Measurements from ENCODE around the gene RNF32. TPM values are rescaled to one million over a fixed set of nuclear protein-coding genes. Genes with fewer than 3 reads are reported as not detected.

The RNF32 gene
- total RNA-seq, 1 donor: under 0.01 TPM

DNA sequence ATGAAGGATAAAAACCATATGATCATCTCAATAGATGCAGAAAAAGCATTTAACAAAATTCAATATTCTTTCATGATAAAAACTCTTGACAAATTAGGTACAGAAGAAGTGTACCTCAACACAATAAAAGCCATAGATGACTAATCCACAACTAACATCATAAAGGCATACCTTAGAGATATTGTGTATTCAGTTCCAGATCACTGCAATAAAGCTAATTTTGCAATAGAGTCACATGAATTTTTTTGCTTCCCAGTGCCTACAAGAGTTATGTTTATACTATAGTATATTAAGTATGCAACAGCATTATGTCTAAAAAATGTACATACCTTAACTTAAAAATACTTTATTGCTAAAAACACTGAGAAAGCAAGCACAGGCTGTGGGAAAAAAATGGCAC, 18.9 kb upstream of the RNF32 start:
- Histone ChIP-seq H3K4me2 (ENCODE audit: insufficient read depth, low read length) (no peak overlapping the region), H3K9me3 (ENCODE audit: low read depth, low read length) (no peaks in the 10 kb centered on the region), H3K79me2 (ENCODE audit: insufficient read depth, low read length) (no peaks in the 10 kb centered on the region), H3K36me3 (ENCODE audit: insufficient read depth, low read length) (no peaks in the 10 kb centered on the region), H2AFZ (ENCODE audit: low read length) (no peak overlapping the region), H3K4me1 (ENCODE audit: insufficient read depth, low read length) (no peaks in the 10 kb centered on the region), H3K27me3 (ENCODE audit: insufficient read depth, low read length) (peaks cover 8% of the 10 kb centered on the region), H3K4me3 (ENCODE audit: insufficient read depth, low read length) (no peak overlapping the region), H4K20me1 (ENCODE audit: insufficient read depth, low read length) (no peaks in the 10 kb centered on the region), H3K27ac (ENCODE audit: low read depth, low read length) (no peak overlapping the region)
- DNase-seq (ENCODE audit: insufficient read length, low spot score, missing footprints): no peak
- TF ChIP-seq, protein P1, sequence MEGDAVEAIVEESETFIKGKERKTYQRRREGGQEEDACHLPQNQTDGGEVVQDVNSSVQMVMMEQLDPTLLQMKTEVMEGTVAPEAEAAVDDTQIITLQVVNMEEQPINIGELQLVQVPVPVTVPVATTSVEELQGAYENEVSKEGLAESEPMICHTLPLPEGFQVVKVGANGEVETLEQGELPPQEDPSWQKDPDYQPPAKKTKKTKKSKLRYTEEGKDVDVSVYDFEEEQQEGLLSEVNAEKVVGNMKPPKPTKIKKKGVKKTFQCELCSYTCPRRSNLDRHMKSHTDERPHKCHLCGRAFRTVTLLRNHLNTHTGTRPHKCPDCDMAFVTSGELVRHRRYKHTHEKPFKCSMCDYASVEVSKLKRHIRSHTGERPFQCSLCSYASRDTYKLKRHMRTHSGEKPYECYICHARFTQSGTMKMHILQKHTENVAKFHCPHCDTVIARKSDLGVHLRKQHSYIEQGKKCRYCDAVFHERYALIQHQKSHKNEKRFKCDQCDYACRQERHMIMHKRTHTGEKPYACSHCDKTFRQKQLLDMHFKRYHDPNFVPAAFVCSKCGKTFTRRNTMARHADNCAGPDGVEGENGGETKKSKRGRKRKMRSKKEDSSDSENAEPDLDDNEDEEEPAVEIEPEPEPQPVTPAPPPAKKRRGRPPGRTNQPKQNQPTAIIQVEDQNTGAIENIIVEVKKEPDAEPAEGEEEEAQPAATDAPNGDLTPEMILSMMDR (IDR thresholded peaks at IDR 0.05; ENCODE audit: extremely low read depth, low read depth, low read length): no peak

DNA sequence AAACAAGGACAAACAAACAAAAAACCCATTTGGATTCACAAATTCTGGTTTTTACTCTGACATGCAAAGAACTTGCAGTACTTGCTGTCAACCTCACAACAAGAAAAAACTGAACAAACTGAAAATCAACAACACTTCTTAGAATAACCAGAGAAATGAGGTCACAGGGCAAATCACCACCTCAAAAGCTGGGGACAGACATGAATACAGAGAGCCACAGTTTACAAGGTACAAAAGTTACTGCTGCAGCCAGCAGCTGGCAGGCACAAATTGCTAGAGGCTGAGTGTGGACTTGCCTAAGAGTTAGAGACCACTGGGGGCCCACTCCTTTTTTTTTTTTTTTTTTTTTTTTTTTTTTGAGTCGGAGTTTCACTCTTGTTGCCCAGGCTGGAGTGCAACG, 15.0 kb upstream of the RNF32 start:
- Histone ChIP-seq H3K27ac (ENCODE audit: low read depth, low read length) (no peak overlapping the region), H3K4me2 (ENCODE audit: insufficient read depth, low read length) (no peak overlapping the region), H3K79me2 (ENCODE audit: insufficient read depth, low read length) (no peaks in the 10 kb centered on the region), H4K20me1 (ENCODE audit: insufficient read depth, low read length) (no peaks in the 10 kb centered on the region), H2AFZ (ENCODE audit: low read length) (no peak overlapping the region), H3K9me3 (ENCODE audit: low read depth, low read length) (no peaks in the 10 kb centered on the region), H3K4me1 (ENCODE audit: insufficient read depth, low read length) (no peaks in the 10 kb centered on the region), H3K36me3 (ENCODE audit: insufficient read depth, low read length) (no peaks in the 10 kb centered on the region), H3K4me3 (ENCODE audit: insufficient read depth, low read length) (no peak overlapping the region), H3K27me3 (ENCODE audit: insufficient read depth, low read length) (no peaks in the 10 kb centered on the region)
- no peak for DNase-seq (ENCODE audit: insufficient read length, low spot score, missing footprints)
- TF ChIP-seq, protein P1 (IDR thresholded peaks at IDR 0.05; ENCODE audit: extremely low read depth, low read depth, low read length): no peak

DNA sequence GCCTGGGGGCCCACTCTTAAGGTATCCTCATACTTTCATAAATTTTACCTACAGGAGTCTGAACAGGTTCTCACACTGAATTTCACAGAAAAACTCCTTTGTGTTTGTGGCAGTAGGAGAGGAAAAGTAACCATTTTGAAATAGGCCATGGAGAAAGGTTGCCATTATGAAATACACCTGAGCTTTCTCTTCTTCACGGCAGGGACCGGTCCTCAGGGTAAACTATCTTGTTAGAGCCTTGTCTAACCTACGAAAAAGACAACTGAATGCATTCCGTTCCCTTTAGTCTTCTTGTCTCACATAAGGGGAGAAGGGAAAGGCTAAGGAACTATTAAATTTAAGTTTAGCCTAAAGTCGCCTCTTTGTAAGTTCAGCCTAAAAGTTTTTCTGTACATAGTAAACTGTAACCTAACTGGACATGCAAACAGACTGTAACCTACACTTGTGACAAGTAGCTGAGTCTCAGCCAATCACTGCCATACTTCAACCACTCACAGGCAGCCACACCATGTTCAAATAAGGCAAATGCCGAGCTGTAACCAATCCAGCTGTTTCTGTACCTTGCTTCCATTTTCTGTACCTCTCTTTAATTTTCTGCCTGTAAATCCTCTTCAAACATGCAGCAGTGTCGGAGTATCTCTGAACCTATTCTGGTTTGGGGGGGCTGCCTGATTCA, 14.2 kb upstream of the RNF32 start:
- no peak overlapping the region for H3K4me2 ChIP-seq (ENCODE audit: insufficient read depth, low read length)
- no peaks in the 10 kb centered on the region for H3K4me1 ChIP-seq (ENCODE audit: insufficient read depth, low read length)
- no peak overlapping the region for H3K27ac ChIP-seq (ENCODE audit: low read depth, low read length)
- no peaks in the 10 kb centered on the region for H3K9me3 ChIP-seq (ENCODE audit: low read depth, low read length)
- no peaks in the 10 kb centered on the region for H4K20me1 ChIP-seq (ENCODE audit: insufficient read depth, low read length)
- TF ChIP-seq, protein P1 (IDR thresholded peaks at IDR 0.05; ENCODE audit: extremely low read depth, low read depth, low read length): no peak
- no peaks in the 10 kb centered on the region for H3K36me3 ChIP-seq (ENCODE audit: insufficient read depth, low read length)
- H2AFZ ChIP-seq (ENCODE audit: low read length): no peak overlapping the region
- DNase-seq (ENCODE audit: insufficient read length, low spot score, missing footprints): no peak
- H3K4me3 ChIP-seq (ENCODE audit: insufficient read depth, low read length): no peak overlapping the region
- H3K79me2 ChIP-seq (ENCODE audit: insufficient read depth, low read length): no peaks in the 10 kb centered on the region
- H3K27me3 ChIP-seq (ENCODE audit: insufficient read depth, low read length): no peaks in the 10 kb centered on the region

DNA sequence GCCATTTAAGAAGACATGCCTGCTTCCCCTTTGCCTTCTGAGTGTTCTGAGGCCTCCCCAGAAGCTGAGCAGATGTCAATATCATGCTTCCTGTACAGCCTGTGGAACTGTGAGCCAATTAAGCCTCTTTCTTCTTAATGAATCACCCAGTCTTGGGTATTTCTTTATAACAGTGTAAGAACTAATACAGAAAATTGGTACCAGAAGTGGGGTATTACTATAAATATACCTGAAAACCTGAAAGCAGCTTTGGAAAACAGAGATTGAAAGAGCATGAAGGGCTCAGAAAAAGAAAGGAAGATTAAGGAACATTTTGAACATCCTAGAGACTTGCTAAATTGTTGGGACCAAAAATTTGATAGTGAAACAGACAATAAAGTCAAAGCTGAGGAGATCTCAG, 12.0 kb upstream of the RNF32 start:
- H3K4me2 ChIP-seq (ENCODE audit: insufficient read depth, low read length): no peak overlapping the region
- H2AFZ ChIP-seq (ENCODE audit: low read length): no peak overlapping the region
- no peaks in the 10 kb centered on the region for H3K9me3 ChIP-seq (ENCODE audit: low read depth, low read length)
- TF ChIP-seq, protein P1 (IDR thresholded peaks at IDR 0.05; ENCODE audit: extremely low read depth, low read depth, low read length): no peak
- no peak overlapping the region for H3K27ac ChIP-seq (ENCODE audit: low read depth, low read length)
- H3K27me3 ChIP-seq (ENCODE audit: insufficient read depth, low read length): no peaks in the 10 kb centered on the region
- no peak for DNase-seq (ENCODE audit: insufficient read length, low spot score, missing footprints)
- H3K4me1 ChIP-seq (ENCODE audit: insufficient read depth, low read length): no peaks in the 10 kb centered on the region
- no peaks in the 10 kb centered on the region for H3K79me2 ChIP-seq (ENCODE audit: insufficient read depth, low read length)
- no peaks in the 10 kb centered on the region for H4K20me1 ChIP-seq (ENCODE audit: insufficient read depth, low read length)
- H3K4me3 ChIP-seq (ENCODE audit: insufficient read depth, low read length): no peak overlapping the region
- H3K36me3 ChIP-seq (ENCODE audit: insufficient read depth, low read length): no peaks in the 10 kb centered on the region
